ENCODE results near the gene FAAP20.

GRCh38 chr1:2190491-2190976, 4.0 kb downstream of the FAAP20 start:
- TF ChIP-seq CTCF (IDR thresholded peaks at IDR 0.05): no peak
- no peak for TF ChIP-seq POLR2A (IDR thresholded peaks at IDR 0.05)

All from Peyer's patch (tissue), 4 donors.